ENCODE data around the gene CHIT1.

GRCh38 chr1:203183828-203184227 lies 45.6 kb downstream of the CHIT1 start:
- TF ChIP-seq ZFX (IDR thresholded peaks at IDR 0.05) (no peak), CTCF (conservative IDR thresholded peaks at IDR 0.05) (no peak)

Data from C4-2B (cell line).